Measurements from ENCODE around the gene CSRP3.

CSRP3 gene

GRCh38 chr11:19187114-19187832, 14.5 kb downstream of the CSRP3 start:
- H3K4me3 ChIP-seq (ENCODE audit: low read depth, low read length), result no peak overlapping the region
- TF ChIP-seq MYC (IDR thresholded peaks at IDR 0.05; ENCODE audit: low read depth, low read length) (no peak), POLR2A (IDR thresholded peaks at IDR 0.05; ENCODE audit: extremely low read depth, insufficient read length) (no peak), CTCF (IDR thresholded peaks at IDR 0.05; ENCODE audit: low read depth, low read length) (no peak), MAX (IDR thresholded peaks at IDR 0.05; ENCODE audit: low read depth, low read length) (no peak)
- DNase-seq (ENCODE audit: low read depth), result no peak

GRCh38 chr11:19185516-19186052, 16.2 kb downstream of the CSRP3 start:
- DNase-seq (ENCODE audit: low read depth), result no peak
- TF ChIP-seq CTCF (IDR thresholded peaks at IDR 0.05; ENCODE audit: low read depth, low read length), result no peak
- no peak for TF ChIP-seq POLR2A (IDR thresholded peaks at IDR 0.05; ENCODE audit: extremely low read depth, insufficient read length)
- no peak for TF ChIP-seq MAX (IDR thresholded peaks at IDR 0.05; ENCODE audit: low read depth, low read length)
- no peak for TF ChIP-seq MYC (IDR thresholded peaks at IDR 0.05; ENCODE audit: low read depth, low read length)
- H3K4me3 ChIP-seq (ENCODE audit: low read depth, low read length), result no peak overlapping the region

- H3K4me3 ChIP-seq (ENCODE audit: low read depth, low read length), result no peak overlapping the region
- TF ChIP-seq CTCF (IDR thresholded peaks at IDR 0.05; ENCODE audit: low read depth, low read length), result no peak
- TF ChIP-seq MYC (IDR thresholded peaks at IDR 0.05; ENCODE audit: low read depth, low read length), result no peak
- TF ChIP-seq MAX (IDR thresholded peaks at IDR 0.05; ENCODE audit: low read depth, low read length), result no peak
- TF ChIP-seq POLR2A (IDR thresholded peaks at IDR 0.05; ENCODE audit: extremely low read depth, insufficient read length), result no peak
- no peak for DNase-seq (ENCODE audit: low read depth)
Measured at GRCh38 chr11:19185036-19185435, 16.7 kb downstream of the CSRP3 start.

- no peak for TF ChIP-seq MYC (IDR thresholded peaks at IDR 0.05; ENCODE audit: low read depth, low read length)
- no peak for TF ChIP-seq POLR2A (IDR thresholded peaks at IDR 0.05; ENCODE audit: extremely low read depth, insufficient read length)
- TF ChIP-seq CTCF (IDR thresholded peaks at IDR 0.05; ENCODE audit: low read depth, low read length), result no peak
- no peak for TF ChIP-seq MAX (IDR thresholded peaks at IDR 0.05; ENCODE audit: low read depth, low read length)
- no peak overlapping the region for H3K4me3 ChIP-seq (ENCODE audit: low read depth, low read length)
- DNase-seq (ENCODE audit: low read depth), result no peak
Measured at GRCh38 chr11:19183646-19184045, 18.1 kb downstream of the CSRP3 start.

GRCh38 chr11:19181531-19182261, 20.1 kb downstream of the CSRP3 start:
- TF ChIP-seq POLR2A (IDR thresholded peaks at IDR 0.05; ENCODE audit: extremely low read depth, insufficient read length), result no peak
- no peak for TF ChIP-seq MAX (IDR thresholded peaks at IDR 0.05; ENCODE audit: low read depth, low read length)
- TF ChIP-seq MYC (IDR thresholded peaks at IDR 0.05; ENCODE audit: low read depth, low read length), result no peak
- no peak for TF ChIP-seq CTCF (IDR thresholded peaks at IDR 0.05; ENCODE audit: low read depth, low read length)
- H3K4me3 ChIP-seq (ENCODE audit: low read depth, low read length), result no peak overlapping the region
- DNase-seq (ENCODE audit: low read depth), result peak; percentile 7
